Measurements from ENCODE around the gene VSTM2L.

- TF ChIP-seq CTCF (IDR thresholded peaks at IDR 0.05) (no peak), POLR2A (IDR thresholded peaks at IDR 0.05; ENCODE audit: low read length) (no peak), RAD21 (conservative IDR thresholded peaks at IDR 0.05 in 1 of 2, IDR thresholded peaks at IDR 0.05 in 1 of 2) (no peak), EP300 (IDR thresholded peaks at IDR 0.05) (no peak), JUNB (IDR thresholded peaks at IDR 0.05) (no peak), MAZ (IDR thresholded peaks at IDR 0.05; ENCODE audit: borderline replicate concordance, low read depth, low read length) (no peak), KDM5A (IDR thresholded peaks at IDR 0.05) (no peak), HOXA7 (CRISPR knock-in tag; IDR thresholded peaks at IDR 0.05) (no peak), RFX5 (IDR thresholded peaks at IDR 0.05) (no peak), CHD2 (IDR thresholded peaks at IDR 0.05; ENCODE audit: low read length, partially characterized antibody) (no peak), JUN (IDR thresholded peaks at IDR 0.05) (no peak), RARB (CRISPR knock-in tag; IDR thresholded peaks at IDR 0.05) (no peak), HDAC2 (IDR thresholded peaks at IDR 0.05) (no peak), REST (IDR thresholded peaks at IDR 0.05) (no peak)
Measured at GRCh38 chr20:37920679-37921322, 17.9 kb downstream of the VSTM2L start.
